Mammary epithelial cell (primary cell): Measurements from ENCODE around the gene HOXB8.

Experiments
- CTCF ChIP-seq, 2 donors: IDR thresholded peaks in 1 of 2; conservative IDR thresholded peaks in 1 of 2; 2 replicates each; pipeline ENCODE4 v1.5.1; 2011 to 2012; ENCODE audit warnings: inconsistent platforms in 2 of 2, low read length in 2 of 2, mild to moderate bottlenecking in 2 of 2, control low read depth in 1 of 2, low read depth in 1 of 2; ENCODE audit not compliant: insufficient read depth in 1 of 2; ENCODE audit errors: extremely low read depth in 1 of 2
- EZH2 ChIP-seq: IDR thresholded peaks from 2 replicates; pipeline ENCODE4 v1.6.1; 2012; ENCODE audit warnings: low read length, inconsistent platforms, borderline replicate concordance

DNA sequence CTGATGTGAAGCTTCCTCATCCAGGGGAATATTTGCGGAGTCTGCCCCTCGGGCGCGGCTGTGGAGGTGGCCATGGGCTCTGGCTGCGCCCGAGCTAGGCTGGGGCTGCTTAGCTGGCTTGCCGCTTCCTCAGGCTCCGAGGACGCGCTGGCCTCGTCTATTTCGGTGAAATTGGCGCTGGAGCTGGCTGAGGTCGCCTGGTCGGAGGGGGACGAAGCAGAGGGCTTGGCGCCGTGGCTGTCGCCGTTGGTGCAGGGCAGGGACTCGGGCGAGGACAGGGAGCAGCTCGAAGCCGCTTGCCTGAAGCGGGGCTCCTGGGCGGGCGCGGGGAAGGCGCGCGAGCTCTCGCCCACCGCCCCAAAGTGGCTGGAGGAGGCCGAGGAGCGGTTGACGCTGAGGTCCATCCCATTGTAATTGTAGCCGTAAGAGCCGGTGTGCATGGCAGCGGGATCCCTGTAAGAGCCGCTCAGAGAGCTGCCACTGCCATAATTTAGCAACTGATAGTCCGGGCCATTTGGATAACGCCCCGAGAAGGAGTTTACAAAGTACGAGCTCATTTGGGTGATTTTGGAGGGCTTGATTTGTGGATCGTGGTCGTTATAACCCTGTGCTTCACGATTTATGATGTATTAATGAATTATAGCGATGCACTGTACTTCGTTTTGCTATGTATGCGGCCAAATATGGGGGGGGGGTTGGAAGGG, 21.8 kb downstream of the HOXB8 start, which contains the start of gene HOXB5:
- TF ChIP-seq CTCF (conservative IDR thresholded peaks at IDR 0.05 in 1 of 2, IDR thresholded peaks at IDR 0.05 in 1 of 2; ENCODE audit: extremely low read depth in 1 of 2, insufficient read depth in 1 of 2, low read depth in 1 of 2, low read length in 2 of 2) (no peak), EZH2 (no peak)
